ENCODE measurements around the gene APLN. TPM values are rescaled to one million over a fixed set of nuclear protein-coding genes. Genes with fewer than 3 reads are reported as not detected.

APLN gene
- total and polyA plus RNA-seq, 2 of the 13 experiments (the other 11 are each of a cell fraction or from before 2014, with no cell fraction given): 0.02 to 0.17 TPM

GRCh38 chrX:129609395-129609794 lies 45.4 kb downstream of the APLN start:
- no peak overlapping the region for H2AFZ ChIP-seq (ENCODE audit: low read length)
- intact Hi-C loops (cut with micrococcal nuclease; ENCODE audit: unreplicated experiment) (no loop called here), in situ Hi-C loops (cut with HindIII; ENCODE audit: extremely low pct_ligation_motif_present, low pct_unique_long_range_greater_than_20kb) (loop anchor here (5.0 to 25.0 kb wide), 2 partner anchors 118 to 453 kb away; no protein-coding TSS in a partner anchor)
- no peaks in the 10 kb centered on the region for H4K20me1 ChIP-seq (ENCODE audit: insufficient read depth, low read length)
- ATAC-seq (no peak), FAIRE-seq (no peak), DNase-seq (ENCODE audit: low spot score) (no peak)
- WGBS (ENCODE audit: low lambda C conversion rate): 63% methylated on average over 1 of the region's 1 CpG
- 0 out of 2 replicates have a peak, but pooled peaks cover 4% of the 10 kb centered on the region for H3K4me1 ChIP-seq (ENCODE audit: insufficient read depth, low read length)
- BruUV-seq (replicated peaks): no TSS peak
- TF ChIP-seq IRX3 (CRISPR knock-in tag; IDR thresholded peaks at IDR 0.05; ENCODE audit: borderline replicate concordance, low read depth): no peak
- TF ChIP-seq NR2F2 (IDR thresholded peaks at IDR 0.05; ENCODE audit: borderline replicate concordance, low read depth): no peak
- no peak for TF ChIP-seq TAF15 (IDR thresholded peaks at IDR 0.05; ENCODE audit: low read depth, low read length, poor library complexity, severe bottlenecking)
- 0 out of 2 replicates have a peak, but pooled peaks have one; percentile 10 for TF ChIP-seq CTCF (CRISPR knock-in tag; IDR thresholded peaks at IDR 0.05)
- TF ChIP-seq ZMYM3 (CRISPR knock-in tag; IDR thresholded peaks at IDR 0.05): no peak
- TF ChIP-seq, protein P1, sequence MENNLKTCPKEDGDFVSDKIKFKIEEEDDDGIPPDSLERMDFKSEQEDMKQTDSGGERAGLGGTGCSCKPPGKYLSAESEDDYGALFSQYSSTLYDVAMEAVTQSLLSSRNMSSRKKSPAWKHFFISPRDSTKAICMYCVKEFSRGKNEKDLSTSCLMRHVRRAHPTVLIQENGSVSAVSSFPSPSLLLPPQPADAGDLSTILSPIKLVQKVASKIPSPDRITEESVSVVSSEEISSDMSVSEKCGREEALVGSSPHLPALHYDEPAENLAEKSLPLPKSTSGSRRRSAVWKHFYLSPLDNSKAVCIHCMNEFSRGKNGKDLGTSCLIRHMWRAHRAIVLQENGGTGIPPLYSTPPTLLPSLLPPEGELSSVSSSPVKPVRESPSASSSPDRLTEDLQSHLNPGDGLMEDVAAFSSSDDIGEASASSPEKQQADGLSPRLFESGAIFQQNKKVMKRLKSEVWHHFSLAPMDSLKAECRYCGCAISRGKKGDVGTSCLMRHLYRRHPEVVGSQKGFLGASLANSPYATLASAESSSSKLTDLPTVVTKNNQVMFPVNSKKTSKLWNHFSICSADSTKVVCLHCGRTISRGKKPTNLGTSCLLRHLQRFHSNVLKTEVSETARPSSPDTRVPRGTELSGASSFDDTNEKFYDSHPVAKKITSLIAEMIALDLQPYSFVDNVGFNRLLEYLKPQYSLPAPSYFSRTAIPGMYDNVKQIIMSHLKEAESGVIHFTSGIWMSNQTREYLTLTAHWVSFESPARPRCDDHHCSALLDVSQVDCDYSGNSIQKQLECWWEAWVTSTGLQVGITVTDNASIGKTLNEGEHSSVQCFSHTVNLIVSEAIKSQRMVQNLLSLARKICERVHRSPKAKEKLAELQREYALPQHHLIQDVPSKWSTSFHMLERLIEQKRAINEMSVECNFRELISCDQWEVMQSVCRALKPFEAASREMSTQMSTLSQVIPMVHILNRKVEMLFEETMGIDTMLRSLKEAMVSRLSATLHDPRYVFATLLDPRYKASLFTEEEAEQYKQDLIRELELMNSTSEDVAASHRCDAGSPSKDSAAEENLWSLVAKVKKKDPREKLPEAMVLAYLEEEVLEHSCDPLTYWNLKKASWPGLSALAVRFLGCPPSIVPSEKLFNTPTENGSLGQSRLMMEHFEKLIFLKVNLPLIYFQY (CRISPR knock-in tag; IDR thresholded peaks at IDR 0.05; ENCODE audit: borderline replicate concordance): no peak
- TF ChIP-seq STAG1 (CRISPR knock-in tag; IDR thresholded peaks at IDR 0.05): 0 out of 2 replicates have a peak, but pooled peaks have one; percentile 4
- no peak for TF ChIP-seq SP5 (CRISPR knock-in tag; IDR thresholded peaks at IDR 0.05; ENCODE audit: borderline replicate concordance, low read depth)
- no peak for TF ChIP-seq ZZZ3 (CRISPR knock-in tag; IDR thresholded peaks at IDR 0.05; ENCODE audit: borderline replicate concordance)
- TF ChIP-seq ZNF354B (CRISPR knock-in tag; IDR thresholded peaks at IDR 0.05): no peak
- TF ChIP-seq MTF1 (CRISPR knock-in tag; IDR thresholded peaks at IDR 0.05): no peak
- TF ChIP-seq MYPOP (CRISPR knock-in tag; IDR thresholded peaks at IDR 0.05): no peak
- TF ChIP-seq ZNF768 (CRISPR knock-in tag; IDR thresholded peaks at IDR 0.05): peak; percentile 46; the same call in 1 of the 2 replicates
- no peaks in the 10 kb centered on the region for H3K79me2 ChIP-seq (ENCODE audit: insufficient read depth, low read length)
- H3K27me3 ChIP-seq (ENCODE audit: control insufficient read depth in 1 of 2, insufficient read depth in 2 of 2, low read length in 2 of 2): no peaks in the 10 kb centered on the region
- H3K4me3 ChIP-seq (replicated peaks in 1 of 3; ENCODE audit: insufficient read depth in 1 of 3, low read depth in 2 of 3, low read length in 3 of 3): no peak overlapping the region
- CTCF ChIA-PET (ENCODE audit: low intra/inter-chr PET ratio, low total read pairs): interaction anchor here (1.7 kb wide), 1 partner anchor 117 kb away, joined by 6 read pairs; no protein-coding TSS in a partner anchor
- H3K36me3 ChIP-seq (replicated peaks in 1 of 2; ENCODE audit: control insufficient read depth in 1 of 2, insufficient read depth in 2 of 2, low read length in 2 of 2): no peaks in the 10 kb centered on the region
- H3K9ac ChIP-seq (ENCODE audit: insufficient read depth, low read depth, low read length): no peak overlapping the region
- POLR2A ChIA-PET: no interaction called here
- no peaks in the 10 kb centered on the region for H3K9me3 ChIP-seq (ENCODE audit: low read length)
- no peak overlapping the region for H3K27ac ChIP-seq (ENCODE audit: extremely low read length, insufficient read depth, low read length)
- H3K4me2 ChIP-seq (ENCODE audit: low read depth, low read length): no peak overlapping the region
